Stimulated activated CD4-positive, alpha-beta T cell treated with anti-CD3 and anti-CD28 coated beads, Interleukin-4, amount 100 ng/mL, for 1 hour (primary cell): Measurements from ENCODE around the gene NUDT3.
"Not testable (repeated sequence)": the region's sequence is repeated elsewhere in the genome, so short reads cannot be mapped to it uniquely, and the experiment has no call there.

Experiments used
- DNase-seq: peaks from one replicate; pipeline ENCODE4 v3.0.0-alpha.2; 2020

The NUDT3 gene

GRCh38 chr6:34248727-34249468 lies 143.6 kb downstream of the NUDT3 start, which contains the start of gene SMIM29:
SMIM29 (minus strand) TSS chr6:34249006; CDS start chr6:34247791, 1,215 bp downstream.
- peak; percentile 97 for DNase-seq

- DNase-seq = peak; percentile 47
Observed at GRCh38 chr6:34248198-34248726, 144.2 kb downstream of the NUDT3 start.

GRCh38 chr6:34247481-34248197 lies 144.8 kb downstream of the NUDT3 start:
- no peak for DNase-seq

- peak; percentile 67 for DNase-seq
Observed at GRCh38 chr6:34246563-34247391, 145.7 kb downstream of the NUDT3 start.

GRCh38 chr6:34246249-34246562 lies 146.3 kb downstream of the NUDT3 start:
- no peak for DNase-seq

GRCh38 chr6:34245761-34246140 lies 146.7 kb downstream of the NUDT3 start:
- not testable (repeated sequence) for DNase-seq

- not testable (repeated sequence) for DNase-seq
Observed at GRCh38 chr6:34245032-34245760, 147.3 kb downstream of the NUDT3 start.

- peak; percentile 73 for DNase-seq
Observed at GRCh38 chr6:34243901-34244884, 148.3 kb downstream of the NUDT3 start.

GRCh38 chr6:34243131-34243771 lies 149.2 kb downstream of the NUDT3 start:
- DNase-seq = no peak

GRCh38 chr6:34242252-34243130 lies 150.0 kb downstream of the NUDT3 start:
- no peak for DNase-seq

- no peak for DNase-seq
Observed at GRCh38 chr6:34241351-34242215, 150.9 kb downstream of the NUDT3 start.

- no peak for DNase-seq
Observed at GRCh38 chr6:34240329-34241248, 151.9 kb downstream of the NUDT3 start.

GRCh38 chr6:34239893-34240292 lies 152.6 kb downstream of the NUDT3 start:
- no peak for DNase-seq

GRCh38 chr6:34239500-34239825 lies 153.0 kb downstream of the NUDT3 start:
- DNase-seq = no peak

GRCh38 chr6:34238585-34239499 lies 153.6 kb downstream of the NUDT3 start:
- no peak for DNase-seq
